ENCODE measurements around the gene HLA-DRA. TPM values are rescaled to one million over a fixed set of nuclear protein-coding genes. Genes with fewer than 3 reads are reported as not detected.

HLA-DRA gene
- total RNA-seq = not detected in 2 replicates

DNA sequence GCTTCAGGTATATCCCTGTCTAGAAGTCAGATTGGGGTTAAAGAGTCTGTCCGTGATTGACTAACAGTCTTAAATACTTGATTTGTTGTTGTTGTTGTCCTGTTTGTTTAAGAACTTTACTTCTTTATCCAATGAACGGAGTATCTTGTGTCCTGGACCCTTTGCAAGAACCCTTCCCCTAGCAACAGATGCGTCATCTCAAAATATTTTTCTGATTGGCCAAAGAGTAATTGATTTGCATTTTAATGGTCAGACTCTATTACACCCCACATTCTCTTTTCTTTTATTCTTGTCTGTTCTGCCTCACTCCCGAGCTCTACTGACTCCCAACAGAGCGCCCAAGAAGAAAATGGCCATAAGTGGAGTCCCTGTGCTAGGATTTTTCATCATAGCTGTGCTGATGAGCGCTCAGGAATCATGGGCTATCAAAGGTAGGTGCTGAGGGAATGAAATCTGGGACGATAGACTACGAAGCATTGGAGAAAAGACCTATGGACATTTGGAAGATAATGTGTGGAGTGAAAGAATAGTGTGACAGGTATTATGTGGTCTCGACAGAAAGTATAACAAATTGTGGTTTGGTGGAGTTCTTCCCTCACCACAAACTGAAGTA lies at the start of gene HLA-DRA:
Gene HLA-DRA, plus strand, starts transcription at position 286 of the 613 bp plus-strand sequence. Its CDS starts 64 bp downstream, at position 350.

GRCh38 chr6:32406857-32407256 lies 32.8 kb upstream of the HLA-DRA start, which contains the start of gene BTNL2:
Gene BTNL2, minus strand, starts transcription at chr6:32407181. Its CDS starts 58 bp downstream, at chr6:32407123.

Other genes starting within 250 kb of the HLA-DRA start
- 34.3 and 34.9 TPM in 2 replicates for gene PBX2, start 249.7 kb upstream of the HLA-DRA start, total RNA-seq
- gene GPSM3, start 247.2 kb upstream of the HLA-DRA start, total RNA-seq = 6.6 and 9.9 TPM in 2 replicates
- gene NOTCH4, start 215.8 kb upstream of the HLA-DRA start, total RNA-seq = 0.58 and 1.4 TPM in 2 replicates
- not detected in 2 replicates for gene TSBP1, start 68.0 kb upstream of the HLA-DRA start, total RNA-seq
- not detected in 2 replicates for gene BTNL2, start 32.7 kb upstream of the HLA-DRA start, total RNA-seq
- not detected in 2 replicates for gene HLA-DRB5, start 90.4 kb downstream of the HLA-DRA start, total RNA-seq
- gene HLA-DRB1, start 150.0 kb downstream of the HLA-DRA start, total RNA-seq = not detected in 2 replicates
- not detected in 2 replicates for gene HLA-DQA1, start 197.5 kb downstream of the HLA-DRA start, total RNA-seq
- not detected in 2 replicates for gene HLA-DQB1, start 226.8 kb downstream of the HLA-DRA start, total RNA-seq